Upper lobe of right lung (tissue), 1 donor: ENCODE results near the gene TMBIM1. TPM values are rescaled to one million over a fixed set of nuclear protein-coding genes. Genes with fewer than 3 reads are reported as not detected.

Experiments
- ATAC-seq: fragments of 200-7000 bp; cut with Tn5 transposase; one replicate; pipeline ENCODE4 v1.9.1; 2020; ENCODE audit warnings: mild to moderate bottlenecking, moderate library complexity
- DNase-seq: peaks from one replicate; pipeline ENCODE4 v3.0.0-alpha.2; 2020
- H3K27ac ChIP-seq: fragments of 200-600 bp; one replicate; pipeline ENCODE4 v1.8.0; 2022
- H3K27me3 ChIP-seq: fragments of 200-600 bp; one replicate; pipeline ENCODE4 v1.8.0; 2022; ENCODE audit warnings: mild to moderate bottlenecking
- H3K36me3 ChIP-seq: fragments of 200-600 bp; one replicate; pipeline ENCODE4 v1.8.0; 2022
- H3K4me1 ChIP-seq: fragments of 200-600 bp; one replicate; pipeline ENCODE4 v1.8.0; 2022
- H3K4me3 ChIP-seq: fragments of 200-600 bp; one replicate; pipeline ENCODE4 v1.8.0; 2022; ENCODE audit warnings: mild to moderate bottlenecking
- H3K9me3 ChIP-seq: fragments of 200-600 bp; one replicate; pipeline ENCODE4 v1.8.0; 2022
- intact Hi-C: fragments of 100-400 bp; cut with DNase I; formaldehyde crosslinking; loops from one replicate; pipeline ENCODE4 v1.11.0; 2022
- total RNA-seq: library from RNA; stranded (reverse); fragmentation: NEBNext Ultra II Directional; extraction: Animal tissue kit (Norgen Biotek cat#: 25700); gene quantifications from one replicate; pipeline ENCODE4 v1.2.1, GENCODE V29; 2021
- TF ChIP-seq, protein P1 (sequence below): fragments of 200-600 bp; IDR thresholded peaks from one replicate; pipeline ENCODE4 v1.8.0; 2022; ENCODE audit warnings: antibody characterized with exemption
- donor health status: DM: no; HTN: yes; CAD: no; lungs with severe emphysema.

The TMBIM1 gene
- total RNA-seq, 1 donor from 2014 or later: 281 TPM

DNA sequence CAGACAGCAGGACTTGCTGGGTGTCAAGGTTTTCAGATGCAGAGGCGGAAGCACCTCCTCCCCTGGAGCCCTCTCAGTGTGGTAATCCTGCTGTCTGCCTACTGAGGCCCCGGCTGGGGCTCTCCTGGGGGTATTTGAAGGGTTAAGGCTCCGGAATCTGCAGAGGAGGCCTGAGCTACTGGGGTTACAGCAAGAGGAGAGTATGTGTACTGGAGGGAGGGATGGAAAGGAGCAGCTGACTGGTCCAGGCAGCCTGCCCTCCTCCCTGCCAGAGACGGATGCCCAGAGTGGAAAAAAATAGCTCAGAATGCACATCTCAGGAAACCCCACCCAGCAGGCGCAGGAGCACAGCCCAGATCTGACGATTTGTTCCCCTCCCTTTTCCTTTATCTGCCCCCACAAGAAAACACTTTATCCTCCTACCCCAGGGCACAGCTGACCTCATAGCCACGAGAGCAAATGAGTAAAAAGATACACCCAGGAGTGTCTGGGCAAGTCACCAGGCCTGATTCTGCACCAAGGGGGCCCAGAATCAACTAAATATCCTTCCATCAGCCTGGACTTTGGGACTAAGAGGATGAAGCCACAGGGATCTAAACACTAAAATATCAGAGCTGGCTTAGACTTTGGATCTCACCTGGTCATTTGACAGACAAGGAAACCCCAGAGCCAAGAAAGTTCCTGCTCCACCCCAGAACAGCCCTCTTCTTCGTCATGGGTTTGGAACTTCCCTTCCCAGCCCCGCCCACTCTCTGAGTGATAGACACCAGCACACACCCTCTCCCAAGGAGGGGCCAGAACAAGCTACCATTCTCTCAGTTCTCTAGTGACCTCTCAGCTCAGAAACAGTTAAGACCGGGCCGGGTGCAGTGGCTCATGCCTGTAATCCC is 5.5 kb downstream of the TMBIM1 start:
- peak; percentile 84 for ATAC-seq
- Histone ChIP-seq H3K4me1 (peaks cover 95% of the 10 kb centered on the region), H3K27ac (peak overlapping the region; percentile 89), H3K9me3 (no peaks in the 10 kb centered on the region), H3K27me3 (no peaks in the 10 kb centered on the region), H3K36me3 (peaks cover 19% of the 10 kb centered on the region), H3K4me3 (peak overlapping the region; percentile 44)
- TF ChIP-seq, protein P1, sequence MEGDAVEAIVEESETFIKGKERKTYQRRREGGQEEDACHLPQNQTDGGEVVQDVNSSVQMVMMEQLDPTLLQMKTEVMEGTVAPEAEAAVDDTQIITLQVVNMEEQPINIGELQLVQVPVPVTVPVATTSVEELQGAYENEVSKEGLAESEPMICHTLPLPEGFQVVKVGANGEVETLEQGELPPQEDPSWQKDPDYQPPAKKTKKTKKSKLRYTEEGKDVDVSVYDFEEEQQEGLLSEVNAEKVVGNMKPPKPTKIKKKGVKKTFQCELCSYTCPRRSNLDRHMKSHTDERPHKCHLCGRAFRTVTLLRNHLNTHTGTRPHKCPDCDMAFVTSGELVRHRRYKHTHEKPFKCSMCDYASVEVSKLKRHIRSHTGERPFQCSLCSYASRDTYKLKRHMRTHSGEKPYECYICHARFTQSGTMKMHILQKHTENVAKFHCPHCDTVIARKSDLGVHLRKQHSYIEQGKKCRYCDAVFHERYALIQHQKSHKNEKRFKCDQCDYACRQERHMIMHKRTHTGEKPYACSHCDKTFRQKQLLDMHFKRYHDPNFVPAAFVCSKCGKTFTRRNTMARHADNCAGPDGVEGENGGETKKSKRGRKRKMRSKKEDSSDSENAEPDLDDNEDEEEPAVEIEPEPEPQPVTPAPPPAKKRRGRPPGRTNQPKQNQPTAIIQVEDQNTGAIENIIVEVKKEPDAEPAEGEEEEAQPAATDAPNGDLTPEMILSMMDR: no peak
- intact Hi-C loops: no loop called here
- peak; percentile 89 for DNase-seq

DNA sequence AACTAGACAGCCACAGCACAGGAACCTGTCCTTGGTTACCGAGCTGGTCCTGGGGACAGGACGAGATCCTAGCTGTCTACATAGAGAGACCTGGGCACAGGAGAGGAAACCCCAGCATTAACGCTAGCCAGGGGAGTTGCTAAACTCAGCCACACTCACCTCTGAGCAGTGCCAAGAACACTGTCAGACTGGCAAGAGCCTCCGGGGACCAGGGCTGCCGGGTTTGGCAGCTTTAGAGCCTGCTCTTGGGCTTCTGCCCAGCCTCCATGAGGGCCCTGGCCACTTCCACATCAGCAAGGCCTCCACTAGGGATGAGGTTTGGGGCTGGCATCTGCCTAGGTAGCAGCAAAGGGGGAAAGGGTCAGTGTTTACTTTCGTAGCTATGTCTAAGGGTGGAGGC is 6.7 kb downstream of the TMBIM1 start:
- ATAC-seq (peak; percentile 34), DNase-seq (peak; percentile 84)
- peak overlapping the region; percentile 89 for H3K27ac ChIP-seq
- H3K36me3 ChIP-seq: peaks cover 31% of the 10 kb centered on the region
- TF ChIP-seq, protein P1: no peak
- peak overlapping the region; percentile 44 for H3K4me3 ChIP-seq
- H3K9me3 ChIP-seq: no peaks in the 10 kb centered on the region
- no peaks in the 10 kb centered on the region for H3K27me3 ChIP-seq
- intact Hi-C loops: no loop called here
- peaks cover 91% of the 10 kb centered on the region for H3K4me1 ChIP-seq

DNA sequence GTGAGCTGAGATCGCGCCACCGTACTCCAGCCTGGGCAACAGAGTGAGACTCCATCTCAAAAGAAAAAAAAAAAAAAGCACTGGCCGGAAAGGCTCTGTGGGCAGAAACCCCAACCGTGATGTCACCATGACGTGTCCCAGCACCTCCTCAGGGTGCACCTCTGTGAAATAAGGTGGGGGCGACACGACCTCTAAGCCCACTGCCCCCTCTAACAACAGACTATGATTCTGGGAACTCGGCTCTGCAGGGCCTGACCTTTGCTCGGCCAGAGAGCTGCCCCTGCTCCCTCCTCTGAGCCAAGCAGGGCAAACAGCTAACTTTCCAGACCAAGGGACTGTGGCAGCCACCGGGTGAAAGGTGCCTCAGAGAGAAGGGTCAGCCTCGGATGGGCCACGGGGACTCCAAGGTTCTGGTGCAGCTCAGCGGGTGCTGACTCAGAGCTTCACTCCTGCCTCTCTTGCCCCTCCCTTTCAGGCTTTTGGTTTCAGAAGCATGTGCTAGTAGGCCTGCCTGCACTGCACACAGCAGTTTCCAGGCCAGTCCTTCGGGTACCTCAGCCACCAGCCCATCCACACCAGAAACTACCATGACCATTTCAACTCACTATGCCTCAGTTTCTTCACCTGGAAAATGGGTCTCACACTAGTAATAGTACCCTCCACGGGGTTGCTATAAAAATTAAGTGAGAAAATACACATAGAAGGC is 8.0 kb downstream of the TMBIM1 start:
- DNase-seq (no peak), ATAC-seq (peak; percentile 9)

GRCh38 chr2:218282173-218282991 is 9.9 kb downstream of the TMBIM1 start:
- DNase-seq: peak; percentile 79
- H3K4me3 ChIP-seq: no peak overlapping the region
- no peaks in the 10 kb centered on the region for H3K9me3 ChIP-seq
- intact Hi-C loops: no loop called here
- ATAC-seq: peak; percentile 35
- TF ChIP-seq, protein P1: no peak
- H3K27ac ChIP-seq: peak overlapping the region; percentile 80
- peaks cover 59% of the 10 kb centered on the region for H3K4me1 ChIP-seq
- no peaks in the 10 kb centered on the region for H3K27me3 ChIP-seq
- peaks cover 63% of the 10 kb centered on the region for H3K36me3 ChIP-seq

More for the DNA sequence above, 8.0 kb downstream of the TMBIM1 start:
- Histone ChIP-seq H3K27ac (peak overlapping the region; percentile 60), H3K9me3 (no peaks in the 10 kb centered on the region), H3K4me1 (peaks cover 78% of the 10 kb centered on the region), H3K4me3 (no peak overlapping the region), H3K36me3 (peaks cover 44% of the 10 kb centered on the region), H3K27me3 (no peaks in the 10 kb centered on the region)
- intact Hi-C loops: no loop called here
- TF ChIP-seq, protein P1: no peak

- intact Hi-C loops: no loop called here
- peaks cover 72% of the 10 kb centered on the region for H3K36me3 ChIP-seq
- DNase-seq: no peak
Observed at GRCh38 chr2:218281449-218281848, 10.9 kb downstream of the TMBIM1 start.

More at GRCh38 chr2:218281449-218281848, 10.9 kb downstream of the TMBIM1 start:
- no peaks in the 10 kb centered on the region for H3K9me3 ChIP-seq
- H3K4me3 ChIP-seq: no peak overlapping the region
- no peaks in the 10 kb centered on the region for H3K27me3 ChIP-seq
- TF ChIP-seq, protein P1: no peak
- H3K4me1 ChIP-seq: peaks cover 51% of the 10 kb centered on the region
- peak overlapping the region; percentile 80 for H3K27ac ChIP-seq
- peak; percentile 34 for ATAC-seq
